SK-N-SH (cell line): ENCODE measurements around the gene DSCAM. TPM values are rescaled to one million over a fixed set of nuclear protein-coding genes. Genes with fewer than 3 reads are reported as not detected.

Experiments
- CTCF ChIA-PET: fragments of 300-600, 350-600 bp; formaldehyde crosslinking; extraction: SDS; loops from one replicate; lab custom pipeline; 2021; lab: Yijun Ruan, JAX
- POLR2A ChIA-PET: fragments of 350-600 bp; sonication (Branson Sonifier 250); formaldehyde crosslinking; extraction: SDS; loops from one replicate; lab custom pipeline; 2020; ENCODE audit warnings: antibody characterized with exemption, inconsistent platforms; lab: Yijun Ruan, JAX
- DNase-seq: peaks from one replicate; pipeline ENCODE4 v3.0.0; 2012
- H2AFZ ChIP-seq: fragments of 200-600 bp; sonication (generic); 2 replicates; pipeline ENCODE4 v1.8.1; 2016; ENCODE audit warnings: antibody characterized with exemption, mild to moderate bottlenecking, low read depth
- H3F3A ChIP-seq: fragments of 200-600 bp; sonication (generic); replicated peaks from 2 replicates; pipeline ENCODE3; 2016; ENCODE audit warnings: antibody characterized with exemption, mild to moderate bottlenecking; ENCODE audit not compliant: insufficient read depth
- H3K27ac ChIP-seq, 2 experiments: fragments of 200-500 bp in 1 of 2; fragments of 200-600 bp in 1 of 2; sonication (Bioruptor generic) in 1 of 2; sonication (generic), shearing (Covaris generic) in 1 of 2; 2 replicates each; pipeline versions ENCODE4 v1.5.1 to v1.6.1; 2014 to 2016; ENCODE audit warnings: low read depth in 2 of 2, inconsistent platforms in 1 of 2, low read length in 1 of 2, mild to moderate bottlenecking in 1 of 2, mixed read lengths in 1 of 2
- H3K27me3 ChIP-seq: fragments of 200-600 bp; sonication (generic), shearing (Covaris generic); 2 replicates; pipeline ENCODE4 v1.6.1; 2016; ENCODE audit warnings: mixed run types; ENCODE audit not compliant: insufficient read depth
- H3K36me3 ChIP-seq, 2 experiments: fragments of 200-500 bp in 1 of 2; fragments of 200-600 bp in 1 of 2; sonication (Bioruptor generic) in 1 of 2; sonication (generic) in 1 of 2; replicated peaks in 1 of 2; 2 replicates each; pipeline versions ENCODE3 to v1.5.1; 2014 to 2016; ENCODE audit warnings: low read length in 1 of 2, mild to moderate bottlenecking in 1 of 2; ENCODE audit not compliant: insufficient read depth in 2 of 2, control insufficient read depth in 1 of 2
- H3K4me1 ChIP-seq, 2 experiments: fragments of 200-500 bp in 1 of 2; fragments of 200-600 bp in 1 of 2; sonication (Bioruptor generic) in 1 of 2; sonication (generic), shearing (Covaris generic) in 1 of 2; 2 replicates each; pipeline versions ENCODE4 v1.5.1 to v1.6.1; 2014 to 2016; ENCODE audit warnings: low read depth in 1 of 2, low read length in 1 of 2, mixed run types in 1 of 2; ENCODE audit not compliant: insufficient read depth in 2 of 2, control insufficient read depth in 1 of 2
- H3K4me2 ChIP-seq: fragments of 200-600 bp; sonication (generic), shearing (Covaris generic); 2 replicates; pipeline ENCODE4 v1.6.1; 2017; ENCODE audit warnings: mixed run types
- H3K4me3 ChIP-seq, 2 experiments: fragments of 200-500 bp in 1 of 2; fragments of 200-600 bp in 1 of 2; sonication (Bioruptor generic) in 1 of 2; sonication (generic), shearing (Covaris generic) in 1 of 2; 2 replicates each; pipeline versions ENCODE4 v1.5.1 to v1.8.1; 2014 to 2016; ENCODE audit warnings: low read depth in 2 of 2, inconsistent platforms in 1 of 2, low read length in 1 of 2, mild to moderate bottlenecking in 1 of 2, mixed read lengths in 1 of 2, moderate library complexity in 1 of 2
- H3K79me2 ChIP-seq: fragments of 200-600 bp; sonication (generic); 2 replicates; pipeline ENCODE4 v1.8.1; 2017; ENCODE audit warnings: mild to moderate bottlenecking; ENCODE audit not compliant: insufficient read depth
- H3K9ac ChIP-seq: fragments of 200-600 bp; sonication (generic); 2 replicates; pipeline ENCODE4 v1.6.1; 2017; ENCODE audit warnings: mixed run types
- H3K9me2 ChIP-seq: fragments of 200-600 bp; sonication (generic); 2 replicates; pipeline ENCODE4 v1.6.1; 2017; ENCODE audit warnings: mixed run types
- H3K9me3 ChIP-seq: fragments of 200-600 bp; sonication (generic); 2 replicates; pipeline ENCODE4 v1.6.1; 2017; ENCODE audit warnings: mixed run types, mild to moderate bottlenecking, moderate library complexity
- H4K20me1 ChIP-seq: fragments of 200-600 bp; sonication (generic); 2 replicates; pipeline ENCODE4 v1.6.1; 2017; ENCODE audit warnings: mild to moderate bottlenecking, mixed run types; ENCODE audit not compliant: insufficient read depth
- CHD2 ChIP-seq: fragments of 150-350 bp; IDR thresholded peaks from 2 replicates; pipeline ENCODE4 v1.6.1; 2018; ENCODE audit warnings: low read length; ENCODE audit not compliant: partially characterized antibody
- ELF1 ChIP-seq: IDR thresholded peaks from 2 replicates; pipeline ENCODE4 v1.4.0; 2012
- EP300 ChIP-seq, 2 experiments: IDR thresholded peaks; 2 replicates each; pipeline versions ENCODE4 v1.4.0 to v1.6.1; 2012; ENCODE audit warnings: borderline replicate concordance in 1 of 2, low read depth in 1 of 2, low read length in 1 of 2
- EZH2phosphoT487 ChIP-seq: fragments of 200-600 bp; sonication (generic); IDR thresholded peaks from 2 replicates; pipeline ENCODE4 v1.6.1; 2017; ENCODE audit warnings: low read depth, mixed run types, mild to moderate bottlenecking, antibody characterized with exemption, moderate library complexity, borderline replicate concordance
- FOXJ3 ChIP-seq: sonication (generic); formaldehyde crosslinking; IDR thresholded peaks from 2 replicates; pipeline ENCODE4 v1.5.1; 2020; ENCODE audit warnings: mild to moderate bottlenecking, missing genetic modification reagents
- FOXM1 ChIP-seq: IDR thresholded peaks from 2 replicates; pipeline ENCODE4 v1.4.0; 2012; ENCODE audit warnings: low read depth, mild to moderate bottlenecking
- GATA2 ChIP-seq: sonication (generic); formaldehyde crosslinking; IDR thresholded peaks from 2 replicates; pipeline ENCODE4 v1.5.0; 2020; ENCODE audit warnings: mild to moderate bottlenecking, missing genetic modification reagents
- IRF3 ChIP-seq: fragments of 150-350 bp; IDR thresholded peaks from 2 replicates; pipeline ENCODE4 v1.6.1; 2016; ENCODE audit warnings: mild to moderate bottlenecking, low read depth, low read length
- JUND ChIP-seq: IDR thresholded peaks from 2 replicates; pipeline ENCODE4 v1.4.0; 2012
- MEF2A ChIP-seq: IDR thresholded peaks from 2 replicates; pipeline ENCODE4 v1.4.0; 2012; ENCODE audit warnings: low read depth, borderline replicate concordance
- MXI1 ChIP-seq: IDR thresholded peaks from 2 replicates; pipeline ENCODE4 v1.6.1; 2012; ENCODE audit warnings: mild to moderate bottlenecking, low read depth, low read length, improper control_type of control experiment
- NRF1 ChIP-seq: IDR thresholded peaks from 2 replicates; pipeline ENCODE4 v1.6.1; 2012; ENCODE audit warnings: low read depth, mild to moderate bottlenecking, low read length
- POLR2AphosphoS5 ChIP-seq: IDR thresholded peaks from 2 replicates; pipeline ENCODE4 v1.6.1; 2012; ENCODE audit warnings: low read depth, low read length
- RAD21 ChIP-seq: IDR thresholded peaks from 2 replicates; pipeline ENCODE4 v1.6.1; 2012; ENCODE audit warnings: mild to moderate bottlenecking, low read length
- REST ChIP-seq: IDR thresholded peaks from 2 replicates; pipeline ENCODE4 v1.6.1; 2012; ENCODE audit warnings: mild to moderate bottlenecking, low read depth, low read length, moderate library complexity
- RFX5 ChIP-seq: IDR thresholded peaks from 2 replicates; pipeline ENCODE4 v1.6.1; 2012; ENCODE audit warnings: mild to moderate bottlenecking, improper control_type of control experiment, low read length
- TAF1 ChIP-seq: IDR thresholded peaks from 2 replicates; pipeline ENCODE4 v1.6.1; 2012; ENCODE audit warnings: low read depth, mild to moderate bottlenecking, low read length, moderate library complexity, borderline replicate concordance
- TEAD4 ChIP-seq: IDR thresholded peaks from 2 replicates; pipeline ENCODE4 v1.4.0; 2012; ENCODE audit warnings: mild to moderate bottlenecking, borderline replicate concordance; ENCODE audit not compliant: insufficient read depth
- USF2 ChIP-seq: fragments of 150-350 bp; IDR thresholded peaks from 2 replicates; pipeline ENCODE4 v1.6.1; 2017; ENCODE audit warnings: antibody characterized with exemption, low read length, low read depth, borderline replicate concordance
- YY1 ChIP-seq: IDR thresholded peaks from 2 replicates; pipeline ENCODE4 v1.4.0; 2012; ENCODE audit warnings: low read depth, mild to moderate bottlenecking
- ZBTB33 ChIP-seq: IDR thresholded peaks from 2 replicates; pipeline ENCODE4 v1.4.0; 2012; ENCODE audit warnings: low read depth, borderline replicate concordance
- WGBS: methylation state at CpG from one replicate; pipeline ENCODE4 v1.1.6; 2017; ENCODE audit warnings: low lambda C conversion rate; 5-methylcytosine and 5-hydroxymethylcytosine counted together
- polyA plus RNA-seq, 3 experiments: library from polyadenylated mRNA; depleted of rRNA; stranded (reverse); fragments of >200 nt; gene quantifications; 2 replicates each; pipeline ENCODE4 v1.2.3, GENCODE V29; 2012

Gene DSCAM
- polyA plus RNA-seq, 1 of the 3 experiments (the other 2 are of a cell fraction), result not detected

- H3K4me1 ChIP-seq, result peaks cover 0 to 11% of the 10 kb centered on the region in 2 experiments; a peak in 1 of 4 replicates
- no peaks in the 10 kb centered on the region for H3K36me3 ChIP-seq
- POLR2A ChIA-PET, result no interaction called here
- H3K27me3 ChIP-seq, result no peaks in the 10 kb centered on the region
- H2AFZ ChIP-seq, result no peak overlapping the region
- H3K4me3 ChIP-seq, result no peak overlapping the region
- no peaks in the 10 kb centered on the region for H3K9me3 ChIP-seq
- no peak overlapping the region for H3K9ac ChIP-seq
- WGBS, result 30% methylated on average over 5 of the region's 5 CpGs
- H3K27ac ChIP-seq, result no peak overlapping the region
- H3K9me2 ChIP-seq, result no peaks in the 10 kb centered on the region
- no peaks in the 10 kb centered on the region for H3K79me2 ChIP-seq
- TF ChIP-seq NRF1, result no peak
- no peak for TF ChIP-seq RFX5
- no peak for TF ChIP-seq JUND
- TF ChIP-seq FOXM1, result no peak
- no peak for TF ChIP-seq POLR2AphosphoS5
- TF ChIP-seq RAD21, result no peak
- TF ChIP-seq, all 33 proteins: peak for 0
- Histone ChIP-seq H3F3A (no peaks in the 10 kb centered on the region), H4K20me1 (no peaks in the 10 kb centered on the region), H3K4me2 (no peak overlapping the region)
- no peak for DNase-seq
- CTCF ChIA-PET, result no interaction called here
These were observed 9.5 kb downstream of the DSCAM start for GRCh38 chr21:40837456-40837855.

GRCh38 chr21:40835184-40835694 lies 11.7 kb downstream of the DSCAM start:
- peaks cover 0 to 6% of the 10 kb centered on the region in 2 experiments; a peak in 1 of 4 replicates for H3K4me1 ChIP-seq
- H3F3A ChIP-seq, result no peaks in the 10 kb centered on the region
- H3K9me3 ChIP-seq, result 0 out of 2 replicates have a peak, but pooled peaks cover 5% of the 10 kb centered on the region
- TF ChIP-seq EZH2phosphoT487 (no peak), CHD2 (no peak), ELF1 (no peak), IRF3 (no peak), FOXJ3 (CRISPR knock-in tag) (no peak), REST (no peak), TAF1 (no peak), TEAD4 (no peak), NRF1 (no peak), GATA2 (CRISPR knock-in tag) (no peak), MXI1 (no peak), USF2 (no peak), ZBTB33 (no peak), FOXM1 (no peak), MEF2A (no peak), YY1 (no peak), EP300 (IDR thresholded peaks at IDR 0.05; ENCODE audit: borderline replicate concordance in 1 of 2, low read depth in 1 of 2, low read length in 1 of 2) (no peak)
- H2AFZ ChIP-seq, result no peak overlapping the region
- H3K36me3 ChIP-seq, result no peaks in the 10 kb centered on the region
- DNase-seq, result no peak
- POLR2A ChIA-PET, result no interaction called here
- no peak overlapping the region for H3K9ac ChIP-seq
- H3K4me3 ChIP-seq, result no peak overlapping the region
- 13% methylated on average over 2 of the region's 2 CpGs for WGBS
- no peaks in the 10 kb centered on the region for H3K27me3 ChIP-seq
- H3K9me2 ChIP-seq, result no peaks in the 10 kb centered on the region
- H3K27ac ChIP-seq, result no peak overlapping the region
- H3K79me2 ChIP-seq, result no peaks in the 10 kb centered on the region
- CTCF ChIA-PET, result interaction anchor here (1.4 to 2.4 kb wide), 2 partner anchors 368 to 692 kb away, joined by 5 to 12 read pairs; no protein-coding TSS in a partner anchor
- H4K20me1 ChIP-seq, result no peaks in the 10 kb centered on the region
- no peak overlapping the region for H3K4me2 ChIP-seq
